ENCODE measurements around the gene IL21. TPM values are rescaled to one million over a fixed set of nuclear protein-coding genes. Genes with fewer than 3 reads are reported as not detected.
A peak's percentile ranks its signal among the peaks of the same experiment; 100 is the strongest.
"Not testable (repeated sequence)": the region's sequence is repeated elsewhere in the genome, so short reads cannot be mapped to it uniquely, and the experiment has no call there.

IL21 gene
- total RNA-seq, 2 donors from 2014 or later, result not detected

DNA sequence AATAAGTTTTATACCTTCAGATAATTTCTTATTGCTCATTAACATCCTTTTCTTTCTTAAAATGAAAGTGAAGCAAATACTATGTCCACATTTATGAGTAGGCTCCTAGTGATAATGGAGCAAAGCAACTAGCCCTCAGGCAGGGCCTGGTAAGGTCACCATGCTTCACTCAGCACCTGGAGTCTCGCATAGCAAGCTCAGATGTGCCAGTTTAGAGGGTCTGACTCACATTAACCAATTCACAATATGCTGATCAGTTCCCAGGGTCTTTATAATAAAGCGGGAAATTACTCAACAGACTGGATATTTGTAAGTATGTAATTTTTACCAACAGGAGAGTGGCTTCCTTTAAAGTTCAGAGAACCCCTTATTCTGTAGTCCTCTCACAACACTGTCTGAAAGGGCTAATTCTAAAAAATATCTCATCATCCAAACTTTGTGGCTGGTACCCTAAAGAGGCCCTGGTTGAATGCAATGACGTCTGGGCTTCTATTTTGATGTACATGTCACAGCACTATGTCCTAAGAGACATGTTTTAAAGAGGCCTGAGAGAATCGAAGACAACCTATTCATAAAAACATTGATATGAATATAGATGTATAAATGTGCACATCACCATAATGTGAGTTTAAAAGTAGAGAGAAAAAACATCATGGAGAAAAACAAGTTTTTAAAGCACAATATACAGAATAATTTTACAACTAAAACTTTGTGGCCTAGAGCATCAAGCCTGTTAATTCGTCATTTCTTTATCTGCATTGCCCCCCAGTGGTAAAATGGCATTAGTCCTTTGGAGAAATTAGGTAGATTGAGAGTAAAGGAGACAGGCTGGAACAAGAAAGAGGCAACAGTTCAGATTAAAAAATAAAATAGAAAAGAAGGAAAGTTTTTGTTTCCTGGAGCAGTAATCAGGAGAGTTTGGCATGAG lies 44.3 kb downstream of the IL21 start:
- no peaks in the 10 kb centered on the region for H3K9me3 ChIP-seq
- H3K9ac ChIP-seq (ENCODE audit: low read depth in 2 of 2, low read length in 2 of 2), result no peak overlapping the region
- no peak for DNase-seq
- intact Hi-C loops (cut with DNase I), result loop anchor here (10.0 kb wide), 1 partner anchor 262 kb away; no protein-coding TSS in a partner anchor
- TF ChIP-seq, protein P1, sequence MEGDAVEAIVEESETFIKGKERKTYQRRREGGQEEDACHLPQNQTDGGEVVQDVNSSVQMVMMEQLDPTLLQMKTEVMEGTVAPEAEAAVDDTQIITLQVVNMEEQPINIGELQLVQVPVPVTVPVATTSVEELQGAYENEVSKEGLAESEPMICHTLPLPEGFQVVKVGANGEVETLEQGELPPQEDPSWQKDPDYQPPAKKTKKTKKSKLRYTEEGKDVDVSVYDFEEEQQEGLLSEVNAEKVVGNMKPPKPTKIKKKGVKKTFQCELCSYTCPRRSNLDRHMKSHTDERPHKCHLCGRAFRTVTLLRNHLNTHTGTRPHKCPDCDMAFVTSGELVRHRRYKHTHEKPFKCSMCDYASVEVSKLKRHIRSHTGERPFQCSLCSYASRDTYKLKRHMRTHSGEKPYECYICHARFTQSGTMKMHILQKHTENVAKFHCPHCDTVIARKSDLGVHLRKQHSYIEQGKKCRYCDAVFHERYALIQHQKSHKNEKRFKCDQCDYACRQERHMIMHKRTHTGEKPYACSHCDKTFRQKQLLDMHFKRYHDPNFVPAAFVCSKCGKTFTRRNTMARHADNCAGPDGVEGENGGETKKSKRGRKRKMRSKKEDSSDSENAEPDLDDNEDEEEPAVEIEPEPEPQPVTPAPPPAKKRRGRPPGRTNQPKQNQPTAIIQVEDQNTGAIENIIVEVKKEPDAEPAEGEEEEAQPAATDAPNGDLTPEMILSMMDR (IDR thresholded peaks at IDR 0.05), result peak; percentile 29
- no peak overlapping the region for H3K27ac ChIP-seq
- H3K36me3 ChIP-seq, result no peaks in the 10 kb centered on the region
- H3K4me1 ChIP-seq, result no peaks in the 10 kb centered on the region
- no peaks in the 10 kb centered on the region for H3K27me3 ChIP-seq
- no peak overlapping the region for H3K4me3 ChIP-seq

DNA sequence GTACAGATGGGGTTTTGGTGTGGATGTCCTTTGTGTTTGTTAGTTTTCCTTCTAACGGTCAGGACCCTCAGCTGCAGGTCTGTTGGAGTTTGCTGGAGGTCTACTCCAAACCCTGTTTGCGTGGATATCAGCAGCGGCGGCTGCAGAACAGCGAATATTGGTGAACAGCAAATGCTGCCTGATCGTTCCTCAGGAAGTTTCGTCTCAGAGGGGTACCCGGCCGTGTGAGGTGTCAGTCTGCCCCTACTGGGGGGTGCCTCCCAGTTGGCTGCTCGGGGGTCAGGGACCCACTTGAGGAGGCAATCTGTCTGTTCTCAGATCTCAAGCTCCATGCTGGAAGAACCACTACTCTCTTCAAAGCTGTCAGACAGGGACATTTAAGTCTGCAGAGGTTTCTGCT lies 46.5 kb downstream of the IL21 start:
- H3K9me3 ChIP-seq; H3K9ac ChIP-seq (ENCODE audit: low read depth in 2 of 2, low read length in 2 of 2); H3K27ac ChIP-seq; H3K27me3 ChIP-seq; H3K4me1 ChIP-seq; DNase-seq; H3K4me3 ChIP-seq; H3K36me3 ChIP-seq: not testable (repeated sequence)
- intact Hi-C loops (cut with DNase I), result loop anchor here (10.0 kb wide), 1 partner anchor 260 kb away; no protein-coding TSS in a partner anchor

DNA sequence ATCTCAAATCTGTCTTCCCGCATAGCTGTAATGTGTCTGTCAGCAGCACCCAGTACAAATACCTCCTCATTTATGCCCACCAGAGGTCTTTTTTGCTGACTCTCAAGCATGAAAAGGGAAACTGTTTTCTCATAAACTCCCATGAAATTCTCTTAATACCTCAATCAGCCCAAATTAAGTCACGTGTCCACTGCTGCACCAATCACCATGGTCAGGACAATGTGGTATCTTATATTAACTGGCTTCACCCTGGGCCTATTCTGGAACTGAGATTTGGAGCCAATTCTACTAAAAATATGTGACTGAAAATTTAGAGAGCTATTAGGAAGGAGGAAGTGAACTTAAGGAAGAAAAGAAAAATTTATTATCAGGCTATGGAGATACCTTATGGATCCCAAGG lies 58.4 kb downstream of the IL21 start:
- TF ChIP-seq, protein P1 (IDR thresholded peaks at IDR 0.05), result no peak
- Histone ChIP-seq H3K36me3 (no peaks in the 10 kb centered on the region), H3K4me1 (no peaks in the 10 kb centered on the region), H3K9me3 (no peaks in the 10 kb centered on the region), H3K27me3 (no peaks in the 10 kb centered on the region), H3K9ac (ENCODE audit: low read depth in 2 of 2, low read length in 2 of 2) (no peak overlapping the region), H3K4me3 (no peak overlapping the region), H3K27ac (no peak overlapping the region)
- intact Hi-C loops (cut with DNase I), result no loop called here
- DNase-seq, result no peak

Other genes starting within 250 kb of the IL21 start
- gene ADAD1, start 242.1 kb downstream of the IL21 start, total RNA-seq, result not detected
- gene IL2, start 164.3 kb downstream of the IL21 start, total RNA-seq, result 1 to 10 TPM in 1 of 2 donors, not detected in 1; 3.3 TPM
- gene BBS12, start 111.6 kb upstream of the IL21 start, total RNA-seq, result 1 to 10 TPM; 1.9 to 4.8 TPM
- gene FGF2, start 205.8 kb upstream of the IL21 start, total RNA-seq, result 1 to 10 TPM in 1 of 2 donors, under 1 TPM in 1; 0.94 to 5.0 TPM

Data from colonic mucosa (tissue), 4 donors.